ENCODE results near the gene FOXO3.

FOXO3 gene

DNA sequence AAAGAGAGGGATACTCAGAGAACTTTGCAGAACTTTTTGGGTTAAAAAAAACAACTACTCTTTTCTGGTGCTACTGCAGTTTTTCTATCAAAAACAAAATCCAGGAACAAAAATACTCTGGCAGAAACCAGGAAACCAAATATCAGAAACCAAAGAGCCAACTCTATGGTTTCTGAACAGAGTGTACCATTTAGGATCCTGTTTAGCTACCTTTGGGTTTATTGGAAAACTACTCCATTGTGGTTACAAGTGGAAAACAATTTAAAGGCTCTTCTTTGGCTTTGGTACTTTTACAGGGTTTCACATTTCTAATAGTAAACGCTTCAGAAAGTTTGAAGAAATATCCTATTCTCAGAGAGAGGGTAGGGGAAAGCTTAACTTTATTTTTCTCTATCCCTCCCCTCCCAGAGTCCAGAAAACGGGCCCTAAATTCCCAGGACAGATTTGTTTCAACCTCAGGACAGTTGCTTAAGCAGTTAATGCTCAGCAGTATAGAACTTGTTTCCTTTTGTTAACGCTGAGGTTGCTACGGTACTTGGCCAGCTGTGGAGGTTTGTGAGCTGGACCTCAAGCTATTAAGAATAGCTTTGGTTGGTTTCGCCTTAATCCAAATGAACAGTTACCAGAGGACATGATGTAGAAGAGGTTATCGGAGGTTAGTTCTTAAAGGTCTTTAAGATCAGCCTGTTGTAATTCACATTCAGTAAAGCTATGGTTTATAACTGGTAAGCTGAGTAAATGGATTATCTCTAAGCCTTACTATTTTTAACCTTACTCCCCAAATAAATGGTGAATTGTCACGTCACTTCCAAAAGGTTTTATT, 47.9 kb downstream of the FOXO3 start:
- ChIA-PET POLR2A (interaction anchor here (1.0 kb wide), 1 partner anchor 49 kb away, joined by 4 read pairs; no protein-coding TSS in a partner anchor), CTCF (interaction anchor here (0.8 to 1.4 kb wide), 5 partner anchors 11 to 173 kb away, joined by 3 to 4 read pairs (median 3); no protein-coding TSS in a partner anchor)
- TF ChIP-seq, protein P1, sequence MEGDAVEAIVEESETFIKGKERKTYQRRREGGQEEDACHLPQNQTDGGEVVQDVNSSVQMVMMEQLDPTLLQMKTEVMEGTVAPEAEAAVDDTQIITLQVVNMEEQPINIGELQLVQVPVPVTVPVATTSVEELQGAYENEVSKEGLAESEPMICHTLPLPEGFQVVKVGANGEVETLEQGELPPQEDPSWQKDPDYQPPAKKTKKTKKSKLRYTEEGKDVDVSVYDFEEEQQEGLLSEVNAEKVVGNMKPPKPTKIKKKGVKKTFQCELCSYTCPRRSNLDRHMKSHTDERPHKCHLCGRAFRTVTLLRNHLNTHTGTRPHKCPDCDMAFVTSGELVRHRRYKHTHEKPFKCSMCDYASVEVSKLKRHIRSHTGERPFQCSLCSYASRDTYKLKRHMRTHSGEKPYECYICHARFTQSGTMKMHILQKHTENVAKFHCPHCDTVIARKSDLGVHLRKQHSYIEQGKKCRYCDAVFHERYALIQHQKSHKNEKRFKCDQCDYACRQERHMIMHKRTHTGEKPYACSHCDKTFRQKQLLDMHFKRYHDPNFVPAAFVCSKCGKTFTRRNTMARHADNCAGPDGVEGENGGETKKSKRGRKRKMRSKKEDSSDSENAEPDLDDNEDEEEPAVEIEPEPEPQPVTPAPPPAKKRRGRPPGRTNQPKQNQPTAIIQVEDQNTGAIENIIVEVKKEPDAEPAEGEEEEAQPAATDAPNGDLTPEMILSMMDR (IDR thresholded peaks at IDR 0.05; ENCODE audit: insufficient read depth, low read length, missing control alignments), result no peak
- H3K4me3 ChIP-seq (ENCODE audit: low read depth, low read length), result no peak overlapping the region
- DNase-seq (ENCODE audit: low read depth, low spot score), result no peak

DNA sequence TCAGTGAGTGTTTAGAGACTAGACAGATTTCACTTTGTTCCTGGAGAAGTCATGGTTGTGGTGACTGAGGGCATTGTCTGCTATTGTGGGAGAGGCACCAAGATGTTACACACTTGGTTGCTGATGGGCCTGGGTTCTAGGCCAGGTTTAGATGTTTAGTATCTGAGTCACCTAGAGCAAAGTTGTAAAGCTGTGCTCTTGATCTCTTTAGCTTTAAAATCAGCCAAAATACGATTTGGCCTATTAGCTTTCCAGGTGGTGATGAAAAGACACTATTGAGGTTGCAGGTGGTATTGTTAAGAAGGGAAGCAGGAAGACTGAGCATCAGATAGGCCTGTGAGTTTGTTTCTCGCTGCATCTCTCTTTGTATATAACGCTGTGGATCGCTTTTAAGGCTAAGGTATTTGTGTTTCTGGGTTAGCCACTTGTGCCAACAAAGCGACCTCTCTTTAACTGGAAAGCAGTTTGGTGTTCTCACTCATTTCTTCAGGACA, 48.6 kb downstream of the FOXO3 start:
- ChIA-PET POLR2A (interaction anchor here (1.0 kb wide), 1 partner anchor 50 kb away, joined by 4 read pairs; no protein-coding TSS in a partner anchor), CTCF (interaction anchor here (0.8 to 1.4 kb wide), 5 partner anchors 11 to 172 kb away, joined by 3 to 4 read pairs (median 3); no protein-coding TSS in a partner anchor)
- no peak for DNase-seq (ENCODE audit: low read depth, low spot score)
- TF ChIP-seq, protein P1 (IDR thresholded peaks at IDR 0.05; ENCODE audit: insufficient read depth, low read length, missing control alignments), result no peak
- H3K4me3 ChIP-seq (ENCODE audit: low read depth, low read length), result no peak overlapping the region

DNA sequence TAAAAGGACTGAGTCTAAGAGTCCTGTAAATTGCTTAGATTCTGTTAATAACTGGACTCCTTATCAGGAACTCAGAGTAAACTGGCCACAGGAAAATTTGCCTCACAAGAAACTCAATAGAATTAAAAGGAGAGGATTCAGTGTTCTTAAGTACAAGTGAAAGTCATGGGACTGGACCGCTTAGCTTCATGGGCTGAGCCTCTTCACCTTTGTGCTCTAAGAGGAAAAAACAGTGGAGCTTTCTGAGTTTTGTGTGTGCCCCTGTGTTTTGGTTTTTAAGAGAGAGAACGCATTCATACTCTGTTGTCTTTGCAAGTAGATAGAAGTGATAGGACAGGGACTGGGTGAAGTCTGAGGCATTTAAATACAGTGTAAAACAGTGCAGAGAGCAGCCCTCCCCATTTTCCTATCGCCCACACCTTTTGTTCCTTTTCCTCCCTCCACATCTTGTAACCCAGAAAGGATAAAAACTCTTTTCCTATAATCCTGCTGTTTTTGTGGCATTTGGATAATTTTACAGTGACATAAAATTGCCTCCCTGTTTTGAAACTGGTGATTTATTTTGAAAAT, 49.6 kb downstream of the FOXO3 start:
- DNase-seq (ENCODE audit: low read depth, low spot score), result no peak
- POLR2A ChIA-PET, result no interaction called here
- TF ChIP-seq, protein P1 (IDR thresholded peaks at IDR 0.05; ENCODE audit: insufficient read depth, low read length, missing control alignments), result no peak
- no peak overlapping the region for H3K4me3 ChIP-seq (ENCODE audit: low read depth, low read length)
- CTCF ChIA-PET, result no interaction called here

DNA sequence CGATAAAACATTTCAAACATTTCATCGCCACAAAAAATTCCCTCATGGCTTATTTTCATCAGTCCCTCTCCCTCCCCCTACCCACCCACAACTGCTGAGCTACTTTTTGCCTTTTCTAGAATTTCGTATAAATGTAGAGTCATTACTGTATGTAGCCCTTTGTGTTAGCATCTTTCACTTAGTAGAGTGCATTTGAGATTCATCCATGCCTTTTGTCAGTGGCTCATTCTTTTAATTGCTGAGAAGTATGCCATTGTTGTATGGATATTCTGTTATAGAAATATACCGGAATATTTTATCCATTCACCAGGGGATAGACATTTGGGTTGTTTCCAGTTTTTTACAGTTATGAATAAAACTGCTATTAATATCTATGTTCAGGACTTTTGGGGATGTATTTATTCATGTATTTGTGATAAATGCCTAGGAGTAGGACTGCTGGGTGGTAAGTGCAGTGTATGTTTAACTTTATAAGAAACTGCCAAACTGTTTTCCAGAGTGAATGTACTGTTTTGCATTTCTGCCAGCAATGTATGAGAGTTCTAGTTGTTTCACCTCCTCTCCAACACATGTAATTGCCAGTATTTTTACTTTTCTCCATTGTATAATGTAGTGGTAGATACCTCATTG, 50.4 kb downstream of the FOXO3 start:
- H3K4me3 ChIP-seq (ENCODE audit: low read depth, low read length), result no peak overlapping the region
- no peak for DNase-seq (ENCODE audit: low read depth, low spot score)
- TF ChIP-seq, protein P1 (IDR thresholded peaks at IDR 0.05; ENCODE audit: insufficient read depth, low read length, missing control alignments), result no peak
- POLR2A ChIA-PET, result no interaction called here
- CTCF ChIA-PET, result no interaction called here

DNA sequence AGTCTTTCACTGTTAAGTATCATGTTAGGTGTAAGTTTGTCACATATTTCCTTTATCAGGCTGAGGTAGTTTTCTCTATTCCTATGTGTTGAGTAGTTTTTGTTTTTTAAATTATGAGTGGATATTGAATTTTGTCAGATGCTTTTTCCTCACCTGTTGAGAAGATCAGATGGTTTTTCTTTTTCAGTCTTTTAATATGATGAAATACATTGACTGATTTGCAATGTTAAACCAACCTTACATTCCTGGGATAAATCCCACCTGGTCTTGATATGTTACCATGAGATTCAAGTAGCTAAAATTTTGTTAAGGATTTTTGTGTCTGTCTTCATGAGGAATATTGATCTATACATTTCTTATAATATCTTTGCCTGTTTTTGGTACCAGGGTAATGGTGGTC, 52.1 kb downstream of the FOXO3 start:
- ChIA-PET CTCF (interaction anchor here (1.0 kb wide), 2 partner anchors 9 to 16 kb away, joined by 3 read pairs; no protein-coding TSS in a partner anchor), POLR2A (no interaction called here)
- TF ChIP-seq, protein P1 (IDR thresholded peaks at IDR 0.05; ENCODE audit: insufficient read depth, low read length, missing control alignments), result no peak
- H3K4me3 ChIP-seq (ENCODE audit: low read depth, low read length), result no peak overlapping the region
- DNase-seq (ENCODE audit: low read depth, low spot score), result no peak

DNA sequence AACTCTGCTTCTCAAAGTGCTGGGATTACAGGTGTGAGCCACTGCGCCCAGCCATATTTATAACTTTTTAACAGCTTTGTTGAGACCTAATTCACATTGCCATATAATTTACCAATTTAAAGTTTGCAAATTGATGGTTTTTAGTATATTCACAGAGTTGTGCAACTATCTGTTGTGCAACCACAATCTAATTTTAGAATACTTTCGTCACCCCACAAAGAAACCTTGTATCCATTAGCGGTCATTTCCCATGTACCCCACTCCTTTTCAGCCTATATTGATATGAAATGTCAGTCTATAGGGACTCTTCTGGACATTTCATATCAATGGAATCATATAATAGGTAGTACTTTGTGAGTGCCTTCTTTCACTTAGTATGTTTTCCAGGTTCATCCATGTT, 55.8 kb downstream of the FOXO3 start:
- DNase-seq (ENCODE audit: low read depth, low spot score), result no peak
- CTCF ChIA-PET, result no interaction called here
- POLR2A ChIA-PET, result no interaction called here
- TF ChIP-seq, protein P1 (IDR thresholded peaks at IDR 0.05; ENCODE audit: insufficient read depth, low read length, missing control alignments), result no peak
- H3K4me3 ChIP-seq (ENCODE audit: low read depth, low read length), result no peak overlapping the region
